ENCODE measurements around the gene GALR1. TPM values are rescaled to one million over a fixed set of nuclear protein-coding genes. Genes with fewer than 3 reads are reported as not detected.

GALR1 gene
- total and polyA plus RNA-seq, 2 experiments from 2014 or later: 0.32 to 1.1 TPM

- TF ChIP-seq REST (IDR thresholded peaks at IDR 0.05; ENCODE audit: unreplicated experiment) (no peak), CREB1 (CRISPR knock-in tag; IDR thresholded peaks at IDR 0.05; ENCODE audit: low read depth) (no peak), EZH2 (IDR thresholded peaks at IDR 0.05; ENCODE audit: low read depth, unreplicated experiment) (no peak)
Observed at GRCh38 chr18:77316008-77316407, 66.4 kb downstream of the GALR1 start (continued).

GRCh38 chr18:77316641-77317040 lies 67.0 kb downstream of the GALR1 start:
- H3K79me2 ChIP-seq (replicated peaks; ENCODE audit: insufficient read depth): no peaks in the 10 kb centered on the region
- H3K4me1 Mint-ChIP-seq: peaks cover 29% of the 10 kb centered on the region
- no peak overlapping the region for H3K4me3 ChIP-seq
- H3K36me3 Mint-ChIP-seq (ENCODE audit: low read depth): no peaks in the 10 kb centered on the region
- no peaks in the 10 kb centered on the region for H3K27me3 Mint-ChIP-seq (ENCODE audit: insufficient read depth, low read depth, poor library complexity)
- ATAC-seq: no peak
- no peak overlapping the region for H3K27ac ChIP-seq (ENCODE audit: low read depth)
- H3K4me3 Mint-ChIP-seq: no peak overlapping the region
- H3K27ac Mint-ChIP-seq: no peak overlapping the region
- no peak for DNase-seq (ENCODE audit: low spot score)
- no peaks in the 10 kb centered on the region for H3K36me3 ChIP-seq (ENCODE audit: insufficient read depth)
- no peak overlapping the region for H3K4me2 ChIP-seq
- no peaks in the 10 kb centered on the region for H3F3A ChIP-seq (replicated peaks; ENCODE audit: low read depth)
- H3K9me2 ChIP-seq (ENCODE audit: insufficient read depth): 0 out of 2 replicates have a peak, but pooled peaks cover 4% of the 10 kb centered on the region
- H3K9me3 Mint-ChIP-seq: no peaks in the 10 kb centered on the region
- H3K4me1 ChIP-seq (ENCODE audit: insufficient read depth): peaks cover 27% of the 10 kb centered on the region
- H3K27me3 ChIP-seq (ENCODE audit: insufficient read depth): no peaks in the 10 kb centered on the region
- H4K20me1 ChIP-seq (replicated peaks; ENCODE audit: insufficient read depth): no peaks in the 10 kb centered on the region
- H2AFZ ChIP-seq: no peak overlapping the region
- TF ChIP-seq POLR2AphosphoS5 (IDR thresholded peaks at IDR 0.05; ENCODE audit: low read depth) (no peak), STAT1 (IDR thresholded peaks at IDR 0.05; ENCODE audit: unreplicated experiment) (no peak), ZNF462 (CRISPR knock-in tag; IDR thresholded peaks at IDR 0.05) (no peak), NANOG (IDR thresholded peaks at IDR 0.05; ENCODE audit: borderline replicate concordance) (no peak), CTCF (conservative IDR thresholded peaks at IDR 0.05; ENCODE audit: low read depth in 2 of 2) (no peak), CREB1 (CRISPR knock-in tag; IDR thresholded peaks at IDR 0.05; ENCODE audit: low read depth) (no peak), EZH2phosphoT487 (IDR thresholded peaks at IDR 0.05; ENCODE audit: unreplicated experiment) (no peak), ETS1 (IDR thresholded peaks at IDR 0.05) (no peak), ZNF114 (CRISPR knock-in tag; IDR thresholded peaks at IDR 0.05) (no peak)

Data from GM23338 (cell line).